H1 (cell line): Measurements from ENCODE around the gene MAGEA6. TPM values are rescaled to one million over a fixed set of nuclear protein-coding genes. Genes with fewer than 3 reads are reported as not detected.

Experiments used
- CTCF ChIA-PET: fragments of 300-600 bp; sonication (Branson Sonifier 250); formaldehyde crosslinking; loops from one replicate; lab custom pipeline; 2021; ENCODE audit not compliant: partially characterized antibody; lab: Charles Lee
- POLR2A ChIA-PET: fragments of 300-600 bp; sonication (Branson Sonifier 250); formaldehyde crosslinking; loops from one replicate; lab custom pipeline; 2021; ENCODE audit warnings: inconsistent platforms; ENCODE audit not compliant: partially characterized antibody; lab: Charles Lee
- DNase-seq, 2 experiments: peaks; one replicate each; pipeline versions ENCODE4 v3.0.0 to v3.0.0-alpha.2; 2010 to 2022; ENCODE audit warnings: low spot score in 2 of 2, low read depth in 1 of 2, mixed read lengths in 1 of 2
- FAIRE-seq: peaks from 2 replicates; lab custom pipeline; 2011; peaks lifted over from hg19 to GRCh38; lab: Jason Lieb, UNC
- H2AFZ ChIP-seq: 2 replicates; pipeline ENCODE4 v1.8.1; 2012; ENCODE audit warnings: low read length, inconsistent platforms
- H2AK5ac ChIP-seq: 2 replicates; pipeline ENCODE4 v1.6.1; 2013; ENCODE audit warnings: low read depth, low read length
- H2BK120ac ChIP-seq: replicated peaks from 2 replicates; pipeline ENCODE3; 2013; ENCODE audit warnings: low read depth, low read length, inconsistent platforms
- H2BK12ac ChIP-seq: 2 replicates; pipeline ENCODE4 v1.6.1; 2013; ENCODE audit warnings: low read depth, low read length
- H2BK15ac ChIP-seq: 2 replicates; pipeline ENCODE4 v1.6.1; 2013; ENCODE audit warnings: low read length
- H2BK20ac ChIP-seq: 2 replicates; pipeline ENCODE4 v1.6.1; 2013; ENCODE audit warnings: low read length
- H2BK5ac ChIP-seq: 2 replicates; pipeline ENCODE4 v1.6.1; 2013; ENCODE audit warnings: low read depth, low read length
- H3K14ac ChIP-seq: 2 replicates; pipeline ENCODE4 v1.6.1; 2013; ENCODE audit warnings: inconsistent platforms; ENCODE audit not compliant: insufficient read length
- H3K18ac ChIP-seq: 2 replicates; pipeline ENCODE4 v1.6.1; 2013; ENCODE audit warnings: low read length; ENCODE audit errors: extremely low read depth
- H3K23ac ChIP-seq: 2 replicates; pipeline ENCODE4 v1.6.1; 2013; ENCODE audit warnings: inconsistent platforms; ENCODE audit not compliant: insufficient read length
- H3K23me2 ChIP-seq: 2 replicates; pipeline ENCODE4 v1.6.1; 2013; ENCODE audit warnings: low read depth, low read length
- H3K27ac ChIP-seq: 2 replicates; pipeline ENCODE4 v1.6.1; 2011; ENCODE audit warnings: low read depth, low read length, inconsistent platforms
- H3K27me3 ChIP-seq, 4 experiments: replicated peaks in 1 of 4; 1 replicate in 1 of 4; 2 replicates in 3 of 4; pipeline versions ENCODE4 v1.6.1 to v1.8.1; 2011 to 2013; ENCODE audit warnings: low read length in 3 of 4, mild to moderate bottlenecking in 3 of 4, inconsistent platforms in 2 of 4, mixed read lengths in 2 of 4, moderate library complexity in 1 of 4; ENCODE audit not compliant: control insufficient read depth in 3 of 4, insufficient read depth in 3 of 4; ENCODE audit errors: extremely low read depth in 1 of 4
- H3K36me3 ChIP-seq, 4 experiments: 2 replicates each; pipeline versions ENCODE4 v1.6.1 to v1.8.1; 2011 to 2013; ENCODE audit warnings: mild to moderate bottlenecking in 4 of 4, low read length in 3 of 4, moderate library complexity in 2 of 4, control low read depth in 1 of 4, inconsistent platforms in 1 of 4; ENCODE audit not compliant: insufficient read depth in 4 of 4, control insufficient read depth in 2 of 4
- H3K4ac ChIP-seq: replicated peaks from 2 replicates; pipeline ENCODE3; 2013; ENCODE audit warnings: low read length, low read depth, mixed read lengths, inconsistent platforms; ENCODE audit not compliant: insufficient read length
- H3K4me1 ChIP-seq, 4 experiments: replicated peaks in 1 of 4; 1 replicate in 1 of 4; 2 replicates in 3 of 4; pipeline versions ENCODE4 v1.6.1 to v1.8.1; 2011 to 2013; ENCODE audit warnings: low read length in 3 of 4, inconsistent platforms in 2 of 4, mixed read lengths in 1 of 4; ENCODE audit not compliant: insufficient read depth in 4 of 4, control insufficient read depth in 3 of 4
- H3K4me2 ChIP-seq, 2 experiments: 2 replicates each; pipeline versions ENCODE4 v1.6.1 to v1.8.1; 2011 to 2013; ENCODE audit warnings: low read depth in 2 of 2, low read length in 2 of 2, control low read depth in 1 of 2, inconsistent platforms in 1 of 2, mild to moderate bottlenecking in 1 of 2; ENCODE audit not compliant: insufficient read depth in 1 of 2
- H3K4me3 ChIP-seq, 4 experiments: fragments of 200-600, 300-600 bp in 1 of 4; sonication (generic), shearing (Covaris generic), sonication (Bioruptor Twin) in 1 of 4; 2 replicates each; pipeline versions ENCODE4 v1.5.1 to v1.8.1; 2011 to 2016; ENCODE audit warnings: low read length in 4 of 4, low read depth in 3 of 4, control low read depth in 2 of 4, inconsistent platforms in 2 of 4, mild to moderate bottlenecking in 2 of 4, mixed read lengths in 1 of 4, moderate library complexity in 1 of 4; ENCODE audit not compliant: insufficient read depth in 2 of 4; ENCODE audit errors: extremely low read depth in 1 of 4
- H3K56ac ChIP-seq: replicated peaks from 2 replicates; pipeline ENCODE3; 2013; ENCODE audit warnings: low read depth, mild to moderate bottlenecking, mixed read lengths, low read length, inconsistent platforms; ENCODE audit not compliant: insufficient read length
- H3K79me1 ChIP-seq: 2 replicates; pipeline ENCODE4 v1.6.1; 2013; ENCODE audit warnings: low read depth, low read length, control low read depth
- H3K79me2 ChIP-seq, 2 experiments: 2 replicates each; pipeline versions ENCODE4 v1.6.1 to v1.8.1; 2012 to 2013; ENCODE audit warnings: low read length in 2 of 2, mild to moderate bottlenecking in 2 of 2, inconsistent platforms in 1 of 2; ENCODE audit not compliant: insufficient read depth in 2 of 2, control insufficient read depth in 1 of 2
- H3K9ac ChIP-seq, 4 experiments: replicated peaks in 1 of 4; 1 replicate in 1 of 4; 2 replicates in 3 of 4; pipeline versions ENCODE4 v1.6.1 to v1.8.1; 2011 to 2013; ENCODE audit warnings: low read depth in 3 of 4, low read length in 3 of 4, control low read depth in 2 of 4, mild to moderate bottlenecking in 2 of 4, moderate library complexity in 2 of 4, inconsistent platforms in 1 of 4; ENCODE audit errors: extremely low read depth in 1 of 4
- H3K9me3 ChIP-seq, 2 experiments: 2 replicates each; pipeline versions ENCODE4 v1.6.1 to v1.8.1; 2012 to 2013; ENCODE audit warnings: mild to moderate bottlenecking in 2 of 2, moderate library complexity in 2 of 2, control low read depth in 1 of 2, inconsistent platforms in 1 of 2, low read depth in 1 of 2, low read length in 1 of 2, mixed read lengths in 1 of 2; ENCODE audit not compliant: insufficient read depth in 2 of 2
- H4K20me1 ChIP-seq, 2 experiments: replicated peaks in 1 of 2; 2 replicates each; pipeline versions ENCODE3 to v1.8.1; 2011 to 2013; ENCODE audit warnings: inconsistent platforms in 2 of 2, low read length in 2 of 2, mild to moderate bottlenecking in 1 of 2; ENCODE audit not compliant: insufficient read depth in 2 of 2, control insufficient read depth in 1 of 2
- H4K5ac ChIP-seq: 2 replicates; pipeline ENCODE4 v1.6.1; 2013; ENCODE audit warnings: low read length, low read depth, mixed read lengths, inconsistent platforms; ENCODE audit not compliant: insufficient read length
- H4K8ac ChIP-seq: 2 replicates; pipeline ENCODE4 v1.8.0; 2013; ENCODE audit warnings: mild to moderate bottlenecking, moderate library complexity, low read length, inconsistent platforms; ENCODE audit not compliant: insufficient read depth; ENCODE audit errors: extremely low read depth
- H4K91ac ChIP-seq: replicated peaks from 2 replicates; pipeline ENCODE3; 2013; ENCODE audit warnings: low read length, mixed read lengths, inconsistent platforms; ENCODE audit not compliant: insufficient read length
- ATF3 ChIP-seq: IDR thresholded peaks from 2 replicates; pipeline ENCODE4 v1.6.1; 2011; ENCODE audit warnings: low read depth, mild to moderate bottlenecking, low read length; ENCODE audit not compliant: insufficient read depth
- CBX5 ChIP-seq: fragments of 300-800, 300-1000 bp; sonication (generic); IDR thresholded peaks from 2 replicates; pipeline ENCODE4 v1.7.1; 2016; ENCODE audit warnings: antibody characterized with exemption, low read length, low read depth
- CBX8 ChIP-seq: fragments of 300-800, 300-1000 bp; sonication (generic); IDR thresholded peaks from 2 replicates; pipeline ENCODE4 v1.7.1; 2016; ENCODE audit warnings: low read depth, low read length, borderline replicate concordance
- CEBPB ChIP-seq: IDR thresholded peaks from 2 replicates; pipeline ENCODE4 v1.6.1; 2012; ENCODE audit warnings: low read depth, low read length
- HDAC2 ChIP-seq, 2 experiments: fragments of 300-600 bp in 1 of 2; sonication (generic) in 1 of 2; IDR thresholded peaks; 2 replicates each; pipeline ENCODE4 v1.6.1; 2011 to 2012; ENCODE audit warnings: low read depth in 2 of 2, low read length in 2 of 2, mild to moderate bottlenecking in 2 of 2, moderate library complexity in 2 of 2, borderline replicate concordance in 1 of 2, inconsistent platforms in 1 of 2
- SIRT6 ChIP-seq: IDR thresholded peaks from one replicate; pipeline ENCODE4 v1.7.1; 2012; ENCODE audit warnings: low read length, inconsistent platforms
- SP1 ChIP-seq: IDR thresholded peaks from 2 replicates; pipeline ENCODE4 v1.6.1; 2011; ENCODE audit warnings: low read depth, low read length
- SP4 ChIP-seq: IDR thresholded peaks from 2 replicates; pipeline ENCODE4 v1.6.1; 2012; ENCODE audit warnings: low read length, inconsistent platforms
- TAF1 ChIP-seq: IDR thresholded peaks from 2 replicates; pipeline ENCODE4 v1.6.1; 2011; ENCODE audit warnings: mild to moderate bottlenecking, low read depth, low read length
- TBP ChIP-seq: IDR thresholded peaks from 2 replicates; pipeline ENCODE4 v1.6.1; 2011; ENCODE audit warnings: low read depth, low read length, improper control_type of control experiment
- WGBS, 2 experiments: shearing (Covaris generic) in 1 of 2; methylation state at CpG; one replicate each; pipeline versions ENCODE4 v1.1.6 to v1.1.7; 2013 to 2015; ENCODE audit warnings: low lambda C conversion rate in 2 of 2, mixed read lengths in 2 of 2, inconsistent platforms in 1 of 2, low coverage in 1 of 2, missing lambda C conversion rate in 1 of 2; ENCODE audit not compliant: insufficient replicate concordance in 2 of 2, insufficient coverage in 1 of 2, insufficient read length in 1 of 2; ENCODE audit errors: extremely low coverage in 1 of 2, missing lambda C conversion rate in 1 of 2; 5-methylcytosine and 5-hydroxymethylcytosine counted together
- polyA plus RNA-seq, 7 experiments: library from polyadenylated mRNA; depleted of rRNA in 3 of 7; stranded (reverse) in 5 of 7; unstranded in 2 of 7; fragments of >200 nt in 5 of 7; fragments of 200-250 nt in 2 of 7; gene quantifications; 1 replicate in 5 of 7; 2 replicates in 1 of 7; 4 replicates in 1 of 7; pipeline versions ENCODE4 v1.2.1 to v1.2.3, GENCODE V29; 2011 to 2013; ENCODE audit warnings: missing spikeins in 2 of 7, mixed read lengths in 2 of 7
- total RNA-seq: library from RNA; stranded (reverse); fragmentation: NEBNext Ultra II Directional; extraction: Animal tissue kit (Norgen Biotek cat#: 25700); gene quantifications from 2 replicates; pipeline ENCODE4 v1.2.1, GENCODE V29; 2021
- TF ChIP-seq, protein P1 (sequence below): IDR thresholded peaks from 2 replicates; pipeline ENCODE4 v1.6.1; 2012; ENCODE audit warnings: inconsistent platforms

MAGEA6 gene
- total and polyA plus RNA-seq, 2 of the 8 experiments (the other 6 are each of a cell fraction or from before 2014, with no cell fraction given): 0.08 TPM; not detected in 1

DNA sequence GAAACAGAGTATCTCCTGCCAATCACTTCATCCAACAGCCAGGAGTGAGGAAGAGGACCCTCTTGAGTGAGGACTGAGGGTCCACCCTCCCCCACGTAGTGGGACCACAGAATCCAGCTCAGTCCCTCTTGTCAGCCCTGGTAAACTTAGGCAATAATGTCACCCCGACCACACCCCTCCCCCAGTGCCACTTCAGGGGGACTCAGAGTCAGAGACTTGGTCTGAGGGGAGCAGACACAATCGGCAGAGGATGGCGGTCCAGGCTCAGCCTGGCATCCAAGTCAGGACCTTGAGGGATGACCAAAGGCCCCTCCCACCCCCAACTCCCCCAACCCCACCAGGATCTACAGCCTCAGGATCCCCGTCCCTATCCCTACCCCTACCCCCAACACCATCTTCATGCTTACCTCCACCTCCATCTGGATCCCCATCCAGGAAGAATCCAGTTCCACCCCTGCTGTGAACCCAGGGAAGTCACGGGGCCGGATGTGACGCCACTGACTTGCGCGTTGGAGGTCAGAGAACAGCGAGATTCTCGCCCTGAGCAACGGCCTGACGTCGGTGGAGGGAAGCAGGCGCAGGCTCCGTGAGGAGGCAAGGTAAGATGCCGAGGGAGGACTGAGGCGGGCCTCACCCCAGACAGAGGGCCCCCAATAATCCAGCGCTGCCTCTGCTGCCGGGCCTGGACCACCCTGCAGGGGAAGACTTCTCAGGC, 36.1 kb downstream of the MAGEA6 start, which contains the start of the genes CSAG1 and MAGEA12:
TSS of gene CSAG1 (minus strand) at position 461 of the 715 bp plus-strand sequence. CDS start 1,261 bp downstream, outside the sequence.
TSS of gene MAGEA12 (plus strand) at position 497 of the 715 bp plus-strand sequence. CDS start 2,405 bp downstream, outside the sequence.
- Histone ChIP-seq H2BK20ac (no peak within 1 kb of the TSS), H3K27me3 (no peaks in the 10 kb centered on the region), H4K5ac (no peak within 1 kb of the TSS), H4K20me1 (no peaks in the 10 kb centered on the region), H3K14ac (no peak within 1 kb of the TSS), H3K23me2 (no peaks in the 10 kb centered on the region), H3K79me1 (no peaks in the 10 kb centered on the region), H2AFZ (no peak within 1 kb of the TSS), H2BK15ac (no peak within 1 kb of the TSS), H3K9ac (no peak within 1 kb of the TSS), H3K18ac (no peak within 1 kb of the TSS), H2BK5ac (no peak within 1 kb of the TSS), H3K9me3 (no peaks in the 10 kb centered on the region), H2AK5ac (no peak within 1 kb of the TSS), H4K91ac (no peak within 1 kb of the TSS), H2BK120ac (no peak within 1 kb of the TSS), H4K8ac (no peak within 1 kb of the TSS), H3K79me2 (no peaks in the 10 kb centered on the region), H3K4ac (no peak within 1 kb of the TSS), H3K4me1 (no peaks in the 10 kb centered on the region), H3K56ac (no peak within 1 kb of the TSS), H3K27ac (no peak within 1 kb of the TSS), H3K36me3 (no peaks in the 10 kb centered on the region), H2BK12ac (no peak within 1 kb of the TSS), H3K23ac (no peak within 1 kb of the TSS), H3K4me3 (no peak within 1 kb of the TSS), H3K4me2 (no peak within 1 kb of the TSS)
- ChIA-PET CTCF (no interaction called here), POLR2A (no interaction called here)
- TF ChIP-seq SP4 (no peak), CEBPB (no peak), ATF3 (no peak), SP1 (no peak), SIRT6 (no peak), CBX5 (no peak), TBP (no peak), TAF1 (no peak), HDAC2 (IDR thresholded peaks at IDR 0.05; ENCODE audit: borderline replicate concordance in 1 of 2, low read depth in 2 of 2, low read length in 2 of 2) (no peak), CBX8 (no peak)
- TF ChIP-seq, protein P1, sequence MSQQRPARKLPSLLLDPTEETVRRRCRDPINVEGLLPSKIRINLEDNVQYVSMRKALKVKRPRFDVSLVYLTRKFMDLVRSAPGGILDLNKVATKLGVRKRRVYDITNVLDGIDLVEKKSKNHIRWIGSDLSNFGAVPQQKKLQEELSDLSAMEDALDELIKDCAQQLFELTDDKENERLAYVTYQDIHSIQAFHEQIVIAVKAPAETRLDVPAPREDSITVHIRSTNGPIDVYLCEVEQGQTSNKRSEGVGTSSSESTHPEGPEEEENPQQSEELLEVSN: no peak
- no peak for DNase-seq
- no peak for FAIRE-seq
- WGBS, 2 experiments: no CpG with 5 or more reads among the region's 21 CpGs
